Lower leg skin (tissue), 3 donors: ENCODE results near the gene ZNG1A.
"Not testable (repeated sequence)": the region's sequence is repeated elsewhere in the genome, so short reads cannot be mapped to it uniquely, and the experiment has no call there.

Experiments used
- POLR2A ChIP-seq, 2 donors: fragments of 450-650 bp; IDR thresholded peaks; one replicate each; pipeline ENCODE4 v1.6.1; 2016 to 2017; ENCODE audit warnings: antibody characterized with exemption in 2 of 2, mild to moderate bottlenecking in 1 of 2, moderate library complexity in 1 of 2
- TF ChIP-seq, protein P1 (sequence below), 3 donors: fragments of 450-650 bp; IDR thresholded peaks; one replicate each; pipeline ENCODE4 v1.5.1; 2016; ENCODE audit warnings: antibody characterized with exemption in 3 of 3, mild to moderate bottlenecking in 3 of 3, moderate library complexity in 2 of 3

DNA sequence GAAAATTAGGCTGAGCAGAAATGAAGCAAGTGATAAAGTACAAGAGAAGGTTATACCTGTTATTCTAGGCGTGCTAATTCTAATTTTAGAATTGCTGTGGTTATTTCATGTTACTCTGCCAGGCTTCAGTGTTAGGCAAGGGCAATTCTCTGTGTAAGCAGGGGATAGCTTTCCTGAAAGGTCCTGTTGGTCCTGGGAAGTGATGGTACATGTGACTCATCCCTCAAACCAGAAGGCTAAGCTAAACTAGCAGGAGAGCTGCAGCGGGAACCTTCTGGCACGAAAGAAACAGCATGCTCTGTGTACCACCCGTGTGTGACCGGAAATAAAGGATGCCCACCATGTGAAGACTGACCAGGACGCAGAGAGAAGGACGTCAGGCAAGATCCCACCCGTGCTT is 69.3 kb downstream of the ZNG1A start:
- TF ChIP-seq, protein P1, sequence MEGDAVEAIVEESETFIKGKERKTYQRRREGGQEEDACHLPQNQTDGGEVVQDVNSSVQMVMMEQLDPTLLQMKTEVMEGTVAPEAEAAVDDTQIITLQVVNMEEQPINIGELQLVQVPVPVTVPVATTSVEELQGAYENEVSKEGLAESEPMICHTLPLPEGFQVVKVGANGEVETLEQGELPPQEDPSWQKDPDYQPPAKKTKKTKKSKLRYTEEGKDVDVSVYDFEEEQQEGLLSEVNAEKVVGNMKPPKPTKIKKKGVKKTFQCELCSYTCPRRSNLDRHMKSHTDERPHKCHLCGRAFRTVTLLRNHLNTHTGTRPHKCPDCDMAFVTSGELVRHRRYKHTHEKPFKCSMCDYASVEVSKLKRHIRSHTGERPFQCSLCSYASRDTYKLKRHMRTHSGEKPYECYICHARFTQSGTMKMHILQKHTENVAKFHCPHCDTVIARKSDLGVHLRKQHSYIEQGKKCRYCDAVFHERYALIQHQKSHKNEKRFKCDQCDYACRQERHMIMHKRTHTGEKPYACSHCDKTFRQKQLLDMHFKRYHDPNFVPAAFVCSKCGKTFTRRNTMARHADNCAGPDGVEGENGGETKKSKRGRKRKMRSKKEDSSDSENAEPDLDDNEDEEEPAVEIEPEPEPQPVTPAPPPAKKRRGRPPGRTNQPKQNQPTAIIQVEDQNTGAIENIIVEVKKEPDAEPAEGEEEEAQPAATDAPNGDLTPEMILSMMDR (IDR thresholded peaks at IDR 0.05), result not testable (repeated sequence)
- TF ChIP-seq POLR2A (IDR thresholded peaks at IDR 0.05), result not testable (repeated sequence)
